CD4-positive, alpha-beta T cell treated with Interferon gamma for 1 hour (primary cell): Measurements from ENCODE around the gene MACROD2.
"Not testable (repeated sequence)": the region's sequence is repeated elsewhere in the genome, so short reads cannot be mapped to it uniquely, and the experiment has no call there.

ENCODE experiments used
- DNase-seq: peaks from one replicate; pipeline ENCODE4 v3.0.0-alpha.2; 2020

The MACROD2 gene

DNA sequence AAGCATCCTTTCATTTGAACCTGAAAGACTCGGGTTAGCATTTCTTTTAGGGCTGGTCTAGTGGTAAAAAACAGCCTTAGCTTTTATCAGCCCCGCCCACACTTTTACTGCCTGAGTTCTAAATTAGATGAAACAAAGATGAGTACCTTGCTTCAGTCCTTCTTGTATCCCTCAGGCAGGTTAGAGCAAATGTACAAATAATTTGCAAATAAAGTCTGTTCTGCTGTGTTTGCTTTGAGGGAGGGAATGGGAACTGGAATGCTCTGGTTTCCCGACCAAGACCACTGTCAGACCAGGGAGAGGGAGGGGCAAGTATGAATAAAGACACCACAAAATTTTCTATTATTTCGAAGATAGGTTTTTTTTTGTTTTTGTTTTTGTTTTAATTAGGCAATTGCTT is 427.6 kb downstream of the MACROD2 start:
- DNase-seq = no peak

DNA sequence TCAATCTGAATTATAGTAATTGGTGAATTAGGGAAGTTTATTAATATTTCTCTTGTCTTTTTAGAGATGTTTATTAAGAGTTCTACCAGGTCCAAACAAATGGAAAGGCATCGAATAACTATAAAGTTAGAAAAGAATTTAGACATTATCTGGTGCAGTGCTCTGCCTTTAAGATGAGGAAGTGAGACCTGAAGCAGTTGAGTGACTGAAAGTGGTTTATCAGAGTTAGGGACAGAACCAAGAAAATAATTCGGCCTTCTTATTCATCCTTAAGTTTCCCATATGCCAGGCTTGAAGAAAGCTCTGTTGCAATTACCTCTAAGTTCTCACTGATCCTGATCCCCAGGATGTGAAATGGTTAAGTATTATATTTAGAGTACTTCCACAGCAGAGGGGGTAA is 436.3 kb downstream of the MACROD2 start:
- no peak for DNase-seq

DNA sequence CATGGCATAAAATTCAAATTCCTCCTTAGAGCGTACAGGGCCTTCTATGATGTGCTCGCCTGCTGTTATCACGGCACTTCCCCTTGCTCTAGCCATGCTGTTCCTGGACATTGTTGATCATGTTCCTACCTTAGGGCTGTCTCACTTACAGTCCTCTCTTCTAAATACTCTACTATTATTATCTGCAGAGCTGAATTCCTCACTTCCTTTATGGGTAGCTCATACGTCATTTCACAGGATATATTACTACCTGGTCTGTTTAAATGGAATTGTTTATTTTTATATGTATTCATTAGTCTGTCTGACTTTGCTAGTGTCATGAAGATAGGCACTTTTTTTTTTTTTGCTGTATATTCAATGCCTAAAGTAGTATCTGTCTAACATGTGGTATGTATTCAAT is 436.8 kb downstream of the MACROD2 start:
- no peak for DNase-seq

DNA sequence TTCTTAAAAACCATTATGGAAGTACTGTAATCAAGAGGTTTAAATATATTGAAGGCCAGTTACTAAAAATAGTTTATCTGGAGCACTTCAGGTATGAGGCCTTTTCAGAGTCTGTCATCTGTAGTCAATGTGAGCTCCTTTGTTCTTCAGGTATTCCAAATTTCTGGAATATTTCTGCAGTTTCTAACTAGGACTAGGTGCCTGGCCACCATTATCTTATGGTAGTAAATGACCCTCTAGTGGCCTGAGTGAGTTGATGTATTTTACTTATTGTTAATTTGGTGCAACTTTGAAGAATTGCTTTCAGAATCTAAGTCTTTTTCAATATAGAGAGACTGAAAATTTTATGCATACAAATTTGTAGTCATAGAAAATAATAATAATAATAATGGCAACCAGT is 437.3 kb downstream of the MACROD2 start:
- no peak for DNase-seq

DNA sequence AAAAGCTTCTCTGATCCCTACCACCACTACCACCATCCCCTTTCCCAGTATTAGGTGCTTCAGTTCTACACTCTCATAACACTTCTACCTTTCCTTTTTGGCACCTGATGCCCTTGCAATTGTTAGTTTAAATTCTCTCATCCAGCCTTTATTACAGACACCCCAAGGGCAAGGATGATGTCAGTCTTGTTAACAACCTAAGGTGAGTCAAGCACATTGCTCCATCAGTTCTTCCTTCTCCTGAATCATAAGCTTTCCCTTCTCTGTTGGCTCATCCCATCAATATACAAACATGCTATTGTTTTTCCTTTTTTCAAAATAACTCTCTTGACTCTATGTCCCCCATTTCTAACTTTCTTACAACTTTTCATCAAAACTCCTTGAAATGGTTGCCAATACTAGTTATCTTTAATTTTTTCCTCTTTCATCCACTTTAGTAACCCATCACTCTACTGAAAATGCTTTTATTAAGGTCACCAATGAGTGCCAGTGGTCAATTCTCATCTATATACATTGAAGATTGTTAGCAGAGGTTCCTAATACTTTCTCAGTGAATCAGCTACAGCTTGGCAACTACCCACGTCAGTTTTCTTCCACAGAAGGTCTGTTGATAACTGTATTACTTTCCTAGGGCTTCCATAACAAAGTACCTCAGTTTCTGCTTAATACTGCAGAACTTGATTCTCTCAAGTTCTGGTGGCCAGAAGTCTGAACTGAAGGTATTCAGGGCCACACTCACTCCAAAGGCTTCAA is 439.2 kb downstream of the MACROD2 start:
- DNase-seq = no peak

DNA sequence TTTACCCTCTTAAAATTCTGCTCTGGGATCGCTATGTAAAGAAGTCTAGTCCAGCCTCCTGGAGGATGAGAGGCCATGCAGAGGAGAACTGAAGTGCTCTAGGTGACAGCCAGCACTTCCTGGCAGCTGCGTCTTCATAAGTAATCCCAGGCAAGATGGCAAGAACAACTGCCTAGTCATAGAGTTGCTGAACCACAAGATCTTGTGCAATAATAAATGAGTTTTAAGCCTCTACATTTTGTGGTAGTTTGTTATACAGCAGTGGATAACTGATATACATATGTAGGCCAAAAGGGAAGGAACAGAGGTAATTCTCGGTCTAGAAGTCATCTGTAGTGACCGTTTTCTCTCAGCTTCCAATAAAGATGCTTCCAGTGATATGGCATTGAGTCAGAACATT is 445.9 kb downstream of the MACROD2 start:
- no peak for DNase-seq

DNA sequence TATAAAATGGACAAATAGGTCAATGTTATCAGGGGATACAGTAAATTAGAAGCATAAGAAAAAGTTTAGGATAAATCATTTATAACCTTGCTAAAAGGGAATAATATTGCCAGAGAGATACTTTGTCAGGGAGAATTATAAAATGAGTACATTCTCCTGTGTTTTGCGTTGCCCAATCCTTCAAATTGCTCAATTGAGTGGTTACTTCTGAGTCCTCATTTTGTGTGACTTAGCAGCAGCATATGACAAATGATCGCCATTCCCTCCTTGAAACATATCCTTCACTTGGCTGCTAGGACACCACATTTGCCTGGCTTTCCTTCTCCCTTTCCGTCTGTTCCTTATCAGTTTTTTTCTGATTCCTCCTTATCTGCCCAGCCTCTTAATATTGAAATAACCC is 448.8 kb downstream of the MACROD2 start:
- DNase-seq = no peak

DNA sequence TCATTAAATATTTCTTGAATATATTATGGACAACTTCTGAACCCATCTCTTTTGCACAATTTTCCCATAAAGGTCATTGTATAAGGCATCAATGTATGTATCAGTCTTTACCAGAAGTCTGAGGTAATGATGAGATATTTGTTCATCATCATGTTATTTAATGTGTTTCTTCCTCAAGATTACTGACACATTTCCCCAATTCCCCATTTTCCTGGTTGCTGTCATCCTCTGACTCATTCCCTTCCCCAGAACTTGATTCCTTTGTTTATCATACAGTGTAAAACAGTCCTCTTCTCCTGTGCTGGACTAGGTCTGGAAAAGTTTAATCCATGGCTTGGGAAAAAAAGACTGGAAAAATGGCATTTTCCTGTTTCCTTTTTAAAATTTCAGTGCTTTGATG is 450.0 kb downstream of the MACROD2 start:
- no peak for DNase-seq

DNA sequence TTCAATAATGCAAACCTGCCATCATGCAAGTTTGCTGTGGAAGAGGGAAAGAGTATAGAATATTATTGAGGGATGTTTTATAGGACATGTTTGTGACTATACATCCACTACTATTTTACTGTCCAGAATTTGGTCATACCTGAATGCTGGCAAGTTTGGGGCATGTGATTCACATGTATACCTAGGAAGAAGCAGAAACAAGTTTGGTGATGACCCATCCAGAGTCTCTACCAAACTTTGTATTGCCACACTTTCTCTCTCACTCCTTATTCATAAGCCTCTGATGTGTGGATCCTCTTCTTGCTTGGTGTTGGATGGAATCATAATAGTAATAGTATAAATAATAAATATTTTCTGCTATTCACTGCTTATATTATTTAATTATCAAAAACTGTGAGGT is 450.6 kb downstream of the MACROD2 start:
- no peak for DNase-seq

DNA sequence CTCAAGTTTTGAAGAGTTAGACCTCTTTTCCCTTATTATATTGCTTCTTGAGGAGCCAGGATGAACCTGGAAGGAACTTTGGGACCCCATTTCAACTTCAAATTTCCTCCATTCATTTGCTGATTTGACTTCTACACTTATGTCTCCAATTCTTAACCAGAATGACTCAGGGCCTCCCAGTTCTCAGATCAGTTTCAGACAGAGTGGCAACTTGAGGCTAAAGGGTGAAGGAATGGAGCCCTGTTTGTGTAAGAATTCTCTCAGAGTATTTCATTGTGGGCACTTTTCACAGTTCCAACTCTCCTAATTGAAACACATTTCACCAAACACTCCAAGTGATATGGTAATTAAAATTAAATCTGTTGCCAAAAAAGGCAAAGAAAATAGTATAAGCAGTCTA is 451.1 kb downstream of the MACROD2 start:
- DNase-seq = no peak

DNA sequence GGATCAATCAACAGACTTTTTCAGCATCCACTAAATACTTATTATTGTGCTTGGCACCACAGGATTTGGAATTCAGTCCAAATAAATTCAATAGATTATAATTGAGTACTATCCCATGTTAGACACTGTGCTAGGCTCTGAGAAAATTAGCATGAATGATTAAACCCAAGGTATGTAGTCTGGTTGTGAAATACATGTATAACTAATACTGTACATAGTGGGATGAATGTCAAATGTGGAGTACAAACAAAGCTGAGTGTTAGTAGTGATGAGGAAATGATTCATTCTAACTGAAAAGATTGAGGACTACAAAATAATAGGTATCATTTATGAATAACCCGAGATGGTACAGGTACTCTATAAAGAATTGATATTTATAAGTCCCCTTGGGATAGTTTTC is 454.0 kb downstream of the MACROD2 start:
- no peak for DNase-seq

DNA sequence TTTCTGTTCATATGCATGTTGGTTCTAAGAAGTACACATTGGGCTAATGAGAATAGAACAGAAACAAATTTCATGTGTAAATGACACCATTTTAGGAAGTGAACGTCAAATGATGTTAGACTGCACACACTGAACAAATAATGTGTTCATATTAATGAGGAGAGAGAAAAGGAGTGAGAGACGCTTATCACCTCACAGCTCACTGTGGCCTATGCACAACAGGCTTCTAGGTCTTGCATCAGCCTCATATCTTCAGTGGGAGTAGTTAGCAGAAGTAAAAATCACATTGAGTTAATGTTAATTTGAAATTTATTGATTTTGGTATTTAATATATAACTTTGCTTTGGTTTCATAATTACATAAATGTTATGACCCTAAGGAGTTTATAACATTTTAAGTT is 454.9 kb downstream of the MACROD2 start:
- no peak for DNase-seq

DNA sequence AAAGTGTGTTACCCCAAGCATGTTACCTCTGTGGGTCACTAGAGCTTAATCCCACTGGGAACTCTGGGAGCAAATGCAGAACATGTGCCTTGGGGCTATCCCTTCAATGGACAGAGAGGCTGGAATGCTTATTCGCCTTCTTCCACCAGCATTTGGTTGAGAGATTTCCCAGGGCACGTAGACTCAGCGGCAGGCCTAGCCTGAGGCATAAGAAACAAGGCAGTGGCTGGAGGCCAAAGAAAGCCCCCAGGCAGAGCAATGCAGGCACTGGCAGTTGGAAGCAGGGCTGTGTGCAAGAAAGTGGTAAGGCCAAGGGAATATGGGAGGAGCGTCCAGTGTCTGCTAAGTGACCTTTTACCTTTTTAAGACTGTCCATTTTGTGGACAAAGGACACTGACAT is 456.1 kb downstream of the MACROD2 start:
- DNase-seq = no peak

DNA sequence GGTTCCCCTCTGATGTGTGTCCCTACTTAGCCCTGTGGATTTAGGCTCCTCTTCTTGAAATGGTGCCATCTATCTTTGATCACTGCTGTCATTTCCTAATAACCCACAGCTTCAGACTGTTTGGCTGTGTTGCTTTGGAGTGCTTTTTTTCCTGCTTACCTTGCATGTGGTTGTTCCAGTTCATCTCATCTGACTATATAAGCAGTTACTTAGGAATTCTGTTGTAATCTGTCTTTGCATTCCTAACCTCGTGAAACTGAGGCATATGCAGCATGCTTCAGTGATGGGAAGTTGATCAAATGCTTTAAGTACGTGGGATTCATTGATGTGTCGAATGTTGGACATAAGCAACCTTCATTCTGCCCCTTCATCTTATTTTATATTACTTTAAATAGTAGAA is 457.9 kb downstream of the MACROD2 start:
- no peak for DNase-seq

DNA sequence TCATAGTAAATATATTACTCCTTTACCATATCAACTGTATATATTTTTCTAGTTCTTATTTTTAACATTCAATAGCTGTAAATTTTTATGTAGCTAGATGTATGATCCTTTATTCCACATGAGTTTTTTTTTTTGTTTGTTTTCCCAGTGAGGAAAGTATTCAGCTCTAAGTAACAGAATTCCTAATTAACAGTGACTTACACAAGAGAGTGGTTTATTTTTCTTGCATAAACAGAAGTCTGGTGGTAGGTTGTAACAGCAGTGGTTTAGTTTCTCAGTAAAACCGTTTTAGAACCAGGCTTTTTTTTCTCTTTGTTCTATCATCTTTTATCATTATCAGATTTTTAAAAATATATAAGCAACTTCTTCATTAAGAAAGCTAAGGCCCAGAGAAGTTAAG is 459.0 kb downstream of the MACROD2 start:
- no peak for DNase-seq

DNA sequence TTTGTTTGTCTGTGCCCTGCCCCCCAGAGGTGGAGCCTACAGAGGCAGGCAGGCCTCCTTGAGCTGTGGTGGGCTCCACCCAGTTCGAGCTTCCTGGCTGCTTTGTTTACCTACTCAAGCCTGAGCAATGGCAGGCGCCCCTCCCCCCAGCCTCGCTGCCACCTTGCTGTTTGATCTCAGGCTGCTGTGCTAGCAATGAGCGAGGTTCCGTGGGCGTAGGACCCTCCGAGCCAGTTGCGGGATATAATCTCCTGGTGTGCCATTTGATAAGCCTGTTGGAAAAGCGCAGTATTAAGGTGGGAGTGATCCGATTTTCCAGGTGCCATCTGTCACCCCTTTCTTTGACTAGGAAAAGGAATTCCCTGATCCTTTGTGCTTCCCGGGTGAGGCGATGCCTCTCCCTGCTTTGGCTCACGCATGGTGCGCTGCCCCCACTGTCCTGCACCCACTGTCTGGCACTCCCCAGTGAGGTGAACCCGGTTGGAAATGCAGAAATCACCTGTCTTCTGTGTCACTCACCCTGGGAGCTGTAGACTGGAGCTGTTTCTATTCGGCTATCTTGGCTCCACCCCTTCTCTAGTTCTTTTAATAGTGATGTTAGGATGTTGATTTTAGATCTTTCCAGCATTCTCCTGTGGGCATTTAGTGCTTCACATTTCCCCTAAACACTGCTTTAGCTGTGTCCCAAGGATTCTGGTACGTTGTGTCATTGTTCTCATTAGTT is 471.9 kb downstream of the MACROD2 start:
- not testable (repeated sequence) for DNase-seq

DNA sequence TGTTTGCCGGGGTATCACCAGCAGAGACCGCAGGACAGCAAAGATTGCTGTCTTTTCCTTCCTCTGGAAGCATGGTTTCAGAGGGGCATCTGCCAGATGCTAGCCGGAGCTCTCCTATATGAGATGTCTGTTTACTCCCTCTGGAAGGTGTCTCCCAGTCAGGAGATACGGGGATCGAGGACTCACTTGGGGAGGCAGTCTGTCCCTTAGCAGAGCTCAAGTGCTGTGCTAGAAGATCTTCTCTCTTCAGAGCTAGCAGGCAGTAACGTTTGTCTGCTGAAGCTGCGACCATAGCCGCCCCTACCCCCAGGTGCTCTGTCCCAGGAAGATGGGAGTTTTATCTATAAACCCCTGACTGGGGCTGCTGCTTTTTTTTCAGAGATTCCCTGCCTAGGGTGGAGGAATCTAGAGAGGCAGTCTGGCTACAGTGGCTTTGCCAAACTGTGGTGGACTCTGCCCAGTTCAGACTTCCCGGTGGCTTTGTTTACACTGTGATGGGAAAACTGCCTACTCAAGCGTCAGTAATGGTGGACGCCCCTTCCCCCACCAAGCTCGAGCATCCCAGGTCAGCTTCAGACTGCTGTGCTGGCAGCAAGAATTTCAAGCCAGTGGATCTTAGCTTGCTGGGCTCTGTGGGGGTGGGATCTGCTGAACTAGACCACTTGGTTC is 475.0 kb downstream of the MACROD2 start:
- no peak for DNase-seq

DNA sequence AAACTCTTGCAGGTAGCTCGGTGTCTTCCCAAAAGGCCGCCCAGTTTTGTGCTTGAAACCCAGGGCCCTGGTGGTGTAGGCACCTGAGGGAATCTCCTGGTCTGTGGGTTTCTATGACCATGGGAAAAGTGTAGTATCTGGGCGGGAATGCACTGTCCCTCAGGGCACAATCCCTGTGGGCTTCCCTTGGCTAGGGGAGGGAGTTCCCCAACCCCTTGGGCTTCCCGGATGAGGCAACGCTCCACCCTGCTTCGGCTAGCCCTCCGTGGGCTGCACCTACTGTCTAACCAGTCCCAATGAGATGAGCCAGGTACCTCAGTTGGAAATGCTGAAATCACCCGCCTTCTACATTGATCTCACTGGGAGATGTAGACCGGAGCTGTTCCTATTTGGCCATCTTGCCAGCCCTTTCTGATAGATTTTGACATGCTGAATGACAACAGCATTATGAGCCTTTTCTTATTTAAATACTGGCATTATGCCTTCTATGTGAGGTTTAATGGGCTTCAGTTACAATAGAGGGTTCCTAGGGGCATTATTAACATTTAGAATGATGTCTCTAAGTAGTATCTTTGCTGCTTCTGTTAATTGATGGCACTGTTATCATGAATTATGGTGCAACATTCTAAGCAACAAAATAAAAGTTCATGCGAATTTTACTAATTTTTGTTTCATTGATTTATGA is 475.8 kb downstream of the MACROD2 start:
- no peak for DNase-seq

DNA sequence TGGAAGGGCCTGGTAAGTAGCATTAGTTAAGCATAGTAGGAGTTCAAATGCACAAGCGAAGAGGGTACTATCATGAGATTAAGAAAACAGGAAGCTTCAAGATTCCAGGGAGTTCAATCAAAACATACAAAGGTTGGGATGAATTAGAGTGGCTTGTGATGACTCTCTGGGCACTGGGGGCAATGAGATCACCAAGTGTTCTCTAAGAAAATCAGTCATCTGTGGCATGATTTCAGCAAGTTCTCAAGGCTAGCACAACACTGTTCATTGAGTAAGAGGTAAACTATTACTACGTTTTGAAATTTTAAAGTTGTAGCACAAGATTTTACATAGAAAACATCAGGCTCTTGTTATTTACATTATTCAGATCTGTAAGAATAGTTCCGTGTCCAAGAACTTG is 481.8 kb downstream of the MACROD2 start:
- DNase-seq = no peak

DNA sequence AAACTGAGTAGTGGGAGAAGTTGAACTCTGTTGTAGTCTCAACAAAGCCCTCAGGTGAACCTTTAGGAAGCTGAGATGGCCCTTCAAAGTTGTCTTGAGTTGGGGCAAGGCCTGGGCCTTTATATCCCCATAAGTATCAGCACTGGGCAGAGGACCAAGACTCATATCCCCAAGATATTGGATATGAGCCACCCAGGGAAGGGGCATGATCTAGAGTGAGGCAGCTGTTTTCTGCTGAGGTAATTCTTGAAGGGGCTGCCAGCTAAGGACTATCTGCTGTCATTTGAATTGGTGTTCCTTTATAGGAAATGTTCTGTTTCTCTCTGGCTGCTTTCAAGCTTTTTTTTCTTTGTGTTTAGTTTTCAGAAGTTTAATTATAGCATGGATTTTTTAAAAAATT is 482.8 kb downstream of the MACROD2 start:
- DNase-seq = no peak

DNA sequence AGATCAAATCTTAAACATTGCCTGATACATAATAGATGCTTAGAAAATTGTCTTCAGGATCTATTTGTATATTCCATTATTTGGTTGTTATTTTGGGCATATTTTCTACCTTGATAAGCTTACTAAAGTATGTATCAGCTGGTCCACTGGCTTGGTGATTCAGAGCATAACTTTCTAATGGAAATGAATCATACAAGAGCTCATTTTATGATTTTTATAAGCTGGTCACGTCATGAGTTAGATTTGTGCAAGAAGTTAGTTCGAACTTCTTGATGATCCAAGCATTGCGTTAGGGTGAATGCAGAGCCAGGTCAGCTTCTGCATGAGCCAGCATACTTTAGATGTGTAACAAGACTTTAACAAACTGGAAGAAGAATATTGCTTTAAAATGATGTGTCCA is 486.5 kb downstream of the MACROD2 start:
- DNase-seq = no peak

DNA sequence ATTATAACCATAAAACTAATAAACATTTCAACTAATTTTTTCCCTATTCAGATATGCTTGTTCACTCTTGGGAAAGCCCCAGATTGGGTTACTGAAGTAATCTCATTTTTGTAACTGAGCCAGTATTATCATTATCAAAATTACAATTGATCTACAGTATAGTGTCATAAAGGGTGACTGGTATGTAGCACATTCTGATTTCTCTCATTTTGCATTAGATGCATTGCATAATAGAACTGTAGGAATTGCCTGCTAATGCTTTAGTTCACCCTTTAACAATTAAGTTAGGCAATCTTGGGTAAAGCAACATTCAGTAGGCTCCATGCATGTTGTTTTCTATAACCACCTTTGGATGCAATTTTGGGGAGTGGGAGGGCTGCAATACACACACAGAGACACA is 492.9 kb downstream of the MACROD2 start:
- no peak for DNase-seq

DNA sequence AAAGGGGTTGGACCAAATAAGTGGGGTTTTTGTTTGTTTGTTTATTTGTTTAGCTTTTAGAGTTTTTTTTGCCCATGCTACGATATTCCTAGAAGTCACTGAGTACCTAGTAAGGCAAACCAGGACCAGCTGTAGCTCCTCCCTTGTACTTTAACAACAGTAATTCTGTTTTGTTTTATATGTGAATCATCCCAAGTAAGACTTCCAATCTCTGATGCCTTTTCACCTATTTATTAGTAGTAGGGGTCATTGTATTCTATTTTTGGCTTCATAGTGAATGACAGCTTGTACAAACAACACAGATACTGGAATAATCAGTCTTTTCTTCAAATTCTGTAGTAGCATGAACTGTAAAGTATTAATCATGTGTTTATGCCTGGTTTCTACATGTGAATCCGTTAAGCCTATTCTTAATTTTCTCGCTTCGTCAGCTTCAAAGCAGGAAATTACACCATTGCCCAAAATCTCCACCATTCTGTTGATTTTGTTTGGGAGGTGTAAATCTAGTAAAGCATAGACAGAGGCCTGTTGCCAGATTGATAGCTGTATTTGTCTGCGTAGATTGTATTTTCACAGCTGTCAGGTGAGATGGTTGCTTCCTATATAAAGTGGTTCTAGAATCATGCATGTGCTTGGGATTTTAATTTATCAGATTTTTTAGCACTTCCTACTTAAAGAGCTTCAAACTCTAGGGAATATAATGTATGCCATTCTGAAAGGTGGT is 493.6 kb downstream of the MACROD2 start:
- no peak for DNase-seq
